HEK293 (cell line): ENCODE results near the gene SPATS1.

ENCODE experiments used
- ATF2 ChIP-seq: fragments of 450-650 bp; formaldehyde crosslinking; IDR thresholded peaks from 2 replicates; pipeline ENCODE4 v1.5.1; 2016; ENCODE audit warnings: missing biosample characterization, missing genetic modification characterization, low read depth
- GLIS2 ChIP-seq: fragments of 450-650 bp; formaldehyde crosslinking; IDR thresholded peaks from 2 replicates; pipeline ENCODE4 v1.5.1; 2016; ENCODE audit warnings: missing biosample characterization, missing genetic modification characterization
- HOXA7 ChIP-seq: sonication (generic); formaldehyde crosslinking; IDR thresholded peaks from 2 replicates; pipeline ENCODE4 v1.8.1; 2022; ENCODE audit warnings: missing genetic modification reagents, borderline replicate concordance
- KLF10 ChIP-seq: fragments of 450-650 bp; IDR thresholded peaks from 2 replicates; pipeline ENCODE4 v1.5.1; 2018; ENCODE audit warnings: missing biosample characterization, mild to moderate bottlenecking, missing genetic modification characterization
- OSR2 ChIP-seq: fragments of 450-650 bp; formaldehyde crosslinking; IDR thresholded peaks from 2 replicates; pipeline ENCODE4 v1.5.1; 2016; ENCODE audit warnings: missing biosample characterization, missing genetic modification characterization
- PBX3 ChIP-seq: sonication (generic); formaldehyde crosslinking; IDR thresholded peaks from 2 replicates; pipeline ENCODE4 v1.8.1; 2022; ENCODE audit warnings: mild to moderate bottlenecking, moderate library complexity, missing genetic modification reagents
- PRDM6 ChIP-seq: fragments of 450-650 bp; formaldehyde crosslinking; IDR thresholded peaks from 2 replicates; pipeline ENCODE4 v1.5.1; 2017; ENCODE audit warnings: missing biosample characterization, missing genetic modification characterization
- REST ChIP-seq: fragments of 450-650 bp; formaldehyde crosslinking; IDR thresholded peaks from 2 replicates; pipeline ENCODE4 v1.5.1; 2016; ENCODE audit warnings: missing biosample characterization, missing genetic modification characterization
- ZBTB48 ChIP-seq: fragments of 450-650 bp; formaldehyde crosslinking; IDR thresholded peaks from 2 replicates; pipeline ENCODE4 v1.5.1; 2016; ENCODE audit warnings: missing biosample characterization, missing genetic modification characterization
- ZIC2 ChIP-seq: fragments of 450-650 bp; formaldehyde crosslinking; IDR thresholded peaks from 2 replicates; pipeline ENCODE4 v1.5.1; 2016; ENCODE audit warnings: missing biosample characterization, missing genetic modification characterization
- ZNF112 ChIP-seq: fragments of 450-650 bp; formaldehyde crosslinking; IDR thresholded peaks from 2 replicates; pipeline ENCODE4 v1.5.0; 2017; ENCODE audit warnings: missing biosample characterization, missing genetic modification characterization
- ZNF155 ChIP-seq: fragments of 450-650 bp; formaldehyde crosslinking; IDR thresholded peaks from 2 replicates; pipeline ENCODE4 v1.5.1; 2016; ENCODE audit warnings: missing biosample characterization, missing genetic modification characterization
- ZNF202 ChIP-seq: fragments of 450-650 bp; formaldehyde crosslinking; IDR thresholded peaks from 2 replicates; pipeline ENCODE4 v1.5.1; 2016; ENCODE audit warnings: missing biosample characterization, missing genetic modification characterization, borderline replicate concordance
- ZNF239 ChIP-seq: fragments of 450-650 bp; formaldehyde crosslinking; IDR thresholded peaks from 2 replicates; pipeline ENCODE4 v1.5.1; 2016; ENCODE audit warnings: missing biosample characterization, missing genetic modification characterization
- ZNF26 ChIP-seq: fragments of 450-650 bp; formaldehyde crosslinking; IDR thresholded peaks from 2 replicates; pipeline ENCODE4 v1.5.1; 2016; ENCODE audit warnings: missing biosample characterization, missing genetic modification characterization
- ZNF366 ChIP-seq: fragments of 450-650 bp; formaldehyde crosslinking; conservative IDR thresholded peaks from 2 replicates; pipeline ENCODE4 v1.5.1; 2016; ENCODE audit warnings: missing biosample characterization, missing genetic modification characterization
- ZNF37A ChIP-seq: fragments of 450-650 bp; IDR thresholded peaks from 2 replicates; pipeline ENCODE4 v1.5.1; 2018; ENCODE audit warnings: missing biosample characterization, missing genetic modification characterization
- ZNF449 ChIP-seq: fragments of 450-650 bp; formaldehyde crosslinking; IDR thresholded peaks from 2 replicates; pipeline ENCODE4 v1.5.1; 2017; ENCODE audit warnings: missing biosample characterization, mild to moderate bottlenecking, missing genetic modification characterization, moderate library complexity
- ZNF501 ChIP-seq: fragments of 450-650 bp; formaldehyde crosslinking; IDR thresholded peaks from 2 replicates; pipeline ENCODE4 v1.5.1; 2016; ENCODE audit warnings: missing biosample characterization, missing genetic modification characterization
- ZNF529 ChIP-seq: fragments of 450-650 bp; formaldehyde crosslinking; IDR thresholded peaks from 2 replicates; pipeline ENCODE4 v1.5.1; 2017; ENCODE audit warnings: missing genetic modification characterization, missing biosample characterization; ENCODE audit not compliant: insufficient replicate concordance
- ZNF621 ChIP-seq: fragments of 450-650 bp; formaldehyde crosslinking; IDR thresholded peaks from 2 replicates; pipeline ENCODE4 v1.5.1; 2017; ENCODE audit warnings: missing biosample characterization, missing genetic modification characterization
- ZNF629 ChIP-seq: fragments of 450-650 bp; formaldehyde crosslinking; IDR thresholded peaks from 2 replicates; pipeline ENCODE4 v1.5.1; 2017; ENCODE audit warnings: missing biosample characterization, missing genetic modification characterization
- ZNF645 ChIP-seq: fragments of 450-650 bp; formaldehyde crosslinking; IDR thresholded peaks from 2 replicates; pipeline ENCODE4; 2016; ENCODE audit warnings: missing biosample characterization, missing genetic modification characterization
- ZSCAN16 ChIP-seq: fragments of 450-650 bp; formaldehyde crosslinking; IDR thresholded peaks from 2 replicates; pipeline ENCODE4 v1.5.1; 2016; ENCODE audit warnings: missing biosample characterization, missing genetic modification characterization
- ZXDB ChIP-seq: fragments of 450-650 bp; formaldehyde crosslinking; IDR thresholded peaks from 2 replicates; pipeline ENCODE4 v1.5.1; 2016; ENCODE audit warnings: missing biosample characterization, missing genetic modification characterization

The SPATS1 gene

GRCh38 chr6:44312901-44313788 lies 29.3 kb upstream of the SPATS1 start, which contains the start of gene AARS2 (continued):
- TF ChIP-seq ZNF645 (tag by site-specific recombination) (peak; percentile 66; the same call in 1 of the 2 replicates), ZNF629 (tag by site-specific recombination) (peak; percentile 90), ZNF112 (tag by site-specific recombination) (no peak), OSR2 (tag by site-specific recombination) (peak; percentile 39; the same call in 1 of the 2 replicates), GLIS2 (no peak), PRDM6 (no peak), HOXA7 (peak; percentile 48; the same call in 1 of the 2 replicates), ZNF529 (tag by site-specific recombination) (no peak), ZNF366 (tag by site-specific recombination) (peak; percentile 53; the same call in 1 of the 2 replicates), ZNF239 (peak; percentile 73; the same call in 1 of the 2 replicates), ZNF37A (tag by site-specific recombination) (no peak), ZNF202 (tag by site-specific recombination) (no peak), ZIC2 (tag by site-specific recombination) (no peak), ZNF501 (tag by site-specific recombination) (peak; percentile 100), ZNF621 (tag by site-specific recombination) (peak; percentile 87; the same call in 1 of the 2 replicates), ZNF26 (no peak), ZSCAN16 (tag by site-specific recombination) (no peak), ZNF155 (tag by site-specific recombination) (no peak), REST (tag by site-specific recombination) (no peak; the same call in 1 of the 2 replicates), PBX3 (peak; percentile 92), ATF2 (tag by site-specific recombination) (no peak), KLF10 (tag by site-specific recombination) (peak; percentile 55), ZNF449 (tag by site-specific recombination) (peak; percentile 48; the same call in 1 of the 2 replicates), ZBTB48 (tag by site-specific recombination) (no peak), ZXDB (tag by site-specific recombination) (peak; percentile 96)
